HEK293 (cell line): ENCODE results near the gene SPOCK3.

Experiments
- CTCF ChIP-seq: fragments of 450-650 bp; formaldehyde crosslinking; IDR thresholded peaks from 2 replicates; pipeline ENCODE4 v1.5.1; 2016; ENCODE audit warnings: missing biosample characterization, missing genetic modification characterization
- ZBTB6 ChIP-seq: fragments of 450-650 bp; formaldehyde crosslinking; IDR thresholded peaks from 2 replicates; pipeline ENCODE4 v1.5.1; 2017; ENCODE audit warnings: missing biosample characterization, missing genetic modification characterization
- ZNF223 ChIP-seq: fragments of 450-650 bp; formaldehyde crosslinking; IDR thresholded peaks from 2 replicates; pipeline ENCODE4 v1.5.1; 2016; ENCODE audit warnings: missing biosample characterization, missing genetic modification characterization
- ZNF274 ChIP-seq, 2 experiments: fragments of 200-500 bp in 1 of 2; fragments of 450-650 bp in 1 of 2; sonication (Bioruptor generic) in 1 of 2; formaldehyde crosslinking in 1 of 2; IDR thresholded peaks; 2 replicates each; pipeline versions ENCODE4 v1.5.1 to v1.6.1; 2014 to 2016; ENCODE audit warnings: borderline replicate concordance in 1 of 2, inconsistent platforms in 1 of 2, low read length in 1 of 2, missing biosample characterization in 1 of 2, missing genetic modification characterization in 1 of 2
- ZNF580 ChIP-seq: fragments of 450-650 bp; formaldehyde crosslinking; IDR thresholded peaks from 2 replicates; pipeline ENCODE4 v1.5.1; 2016; ENCODE audit warnings: missing biosample characterization, missing genetic modification characterization
- ZNF707 ChIP-seq: fragments of 450-650 bp; formaldehyde crosslinking; IDR thresholded peaks from 2 replicates; pipeline ENCODE4 v1.5.1; 2016; ENCODE audit warnings: missing biosample characterization, missing genetic modification characterization

- no peak for TF ChIP-seq ZNF707 (tag by site-specific recombination)
- no peak for TF ChIP-seq ZNF223
- no peak for TF ChIP-seq ZNF274 (IDR thresholded peaks at IDR 0.05; ENCODE audit: low read length)
- TF ChIP-seq ZNF274 (tag by site-specific recombination; IDR thresholded peaks at IDR 0.05; ENCODE audit: borderline replicate concordance): no peak
- TF ChIP-seq CTCF (tag by site-specific recombination): no peak
- no peak for TF ChIP-seq ZNF580 (tag by site-specific recombination)
- no peak for TF ChIP-seq ZBTB6 (tag by site-specific recombination)
Measured at GRCh38 chr4:167111622-167112021, 122.7 kb downstream of the SPOCK3 start.
